Gastroesophageal sphincter (tissue), 3 donors: ENCODE data around the gene SLC35B3.
"Not testable (repeated sequence)": the region's sequence is repeated elsewhere in the genome, so short reads cannot be mapped to it uniquely, and the experiment has no call there.

Experiments used
- CTCF ChIP-seq, 4 experiments: fragments of 200-600 bp in 2 of 4; fragments of 450-650 bp in 2 of 4; sonication (generic) in 1 of 4; IDR thresholded peaks; one replicate each; pipeline ENCODE4 v1.5.1; 2017 to 2019; ENCODE audit warnings: antibody characterized with exemption in 4 of 4, mild to moderate bottlenecking in 2 of 4, moderate library complexity in 2 of 4
- EP300 ChIP-seq: sonication (generic); formaldehyde crosslinking; IDR thresholded peaks from one replicate; pipeline ENCODE4 v1.6.1; 2017; ENCODE audit warnings: antibody characterized with exemption, mild to moderate bottlenecking
- POLR2A ChIP-seq, 2 donors: fragments of 450-650 bp; IDR thresholded peaks; one replicate each; pipeline ENCODE4 v1.6.1; 2017; ENCODE audit warnings: antibody characterized with exemption in 2 of 2, mild to moderate bottlenecking in 2 of 2, moderate library complexity in 1 of 2
- POLR2AphosphoS5 ChIP-seq: sonication (generic); formaldehyde crosslinking; IDR thresholded peaks from one replicate; pipeline ENCODE4 v1.6.1; 2017; ENCODE audit warnings: antibody characterized with exemption

- not testable (repeated sequence) for TF ChIP-seq CTCF (IDR thresholded peaks at IDR 0.05); POLR2AphosphoS5; POLR2A (IDR thresholded peaks at IDR 0.05); EP300
Observed at GRCh38 chr6:8445930-8446329, 10.6 kb upstream of the SLC35B3 start.
